Measurements from ENCODE around the gene NISCH.

Gene NISCH

DNA sequence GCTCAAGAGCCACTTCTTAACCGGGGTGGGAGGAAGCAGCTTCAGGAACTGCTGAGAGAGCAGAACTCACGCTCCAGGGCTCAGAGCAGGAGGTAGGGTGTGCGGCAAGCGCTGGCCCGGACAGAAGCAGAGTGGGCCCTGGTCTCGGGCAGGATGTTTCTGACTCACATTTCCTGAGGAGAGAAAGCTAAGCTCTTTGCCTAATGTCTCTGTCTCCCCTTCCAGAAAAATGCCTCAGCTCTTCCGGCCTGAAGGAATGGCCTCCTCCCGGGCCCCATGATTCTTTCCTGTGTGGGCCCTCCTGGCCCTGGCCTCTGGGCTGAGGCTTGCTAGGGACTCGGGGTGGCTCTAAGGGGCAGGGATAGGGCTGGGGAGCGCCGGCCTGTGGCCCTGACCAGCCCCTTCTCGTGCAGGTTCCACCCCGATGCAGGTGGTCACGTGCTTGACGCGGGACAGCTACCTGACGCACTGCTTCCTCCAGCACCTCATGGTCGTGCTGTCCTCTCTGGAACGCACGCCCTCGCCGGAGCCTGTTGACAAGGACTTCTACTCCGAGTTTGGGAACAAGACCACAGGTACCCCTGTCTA, 35.6 kb downstream of the NISCH start:
- no peak for DNase-seq (ENCODE audit: low spot score)

DNA sequence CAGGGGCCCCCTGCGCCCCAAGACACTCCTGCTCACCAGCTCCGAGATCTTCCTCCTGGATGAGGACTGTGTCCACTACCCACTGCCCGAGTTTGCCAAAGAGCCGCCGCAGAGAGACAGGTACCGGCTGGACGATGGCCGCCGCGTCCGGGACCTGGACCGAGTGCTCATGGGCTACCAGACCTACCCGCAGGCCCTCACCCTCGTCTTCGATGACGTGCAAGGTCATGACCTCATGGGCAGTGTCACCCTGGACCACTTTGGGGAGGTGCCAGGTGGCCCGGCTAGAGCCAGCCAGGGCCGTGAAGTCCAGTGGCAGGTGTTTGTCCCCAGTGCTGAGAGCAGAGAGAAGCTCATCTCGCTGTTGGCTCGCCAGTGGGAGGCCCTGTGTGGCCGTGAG, 36.7 kb downstream of the NISCH start:
- DNase-seq (ENCODE audit: low spot score), result no peak

DNA sequence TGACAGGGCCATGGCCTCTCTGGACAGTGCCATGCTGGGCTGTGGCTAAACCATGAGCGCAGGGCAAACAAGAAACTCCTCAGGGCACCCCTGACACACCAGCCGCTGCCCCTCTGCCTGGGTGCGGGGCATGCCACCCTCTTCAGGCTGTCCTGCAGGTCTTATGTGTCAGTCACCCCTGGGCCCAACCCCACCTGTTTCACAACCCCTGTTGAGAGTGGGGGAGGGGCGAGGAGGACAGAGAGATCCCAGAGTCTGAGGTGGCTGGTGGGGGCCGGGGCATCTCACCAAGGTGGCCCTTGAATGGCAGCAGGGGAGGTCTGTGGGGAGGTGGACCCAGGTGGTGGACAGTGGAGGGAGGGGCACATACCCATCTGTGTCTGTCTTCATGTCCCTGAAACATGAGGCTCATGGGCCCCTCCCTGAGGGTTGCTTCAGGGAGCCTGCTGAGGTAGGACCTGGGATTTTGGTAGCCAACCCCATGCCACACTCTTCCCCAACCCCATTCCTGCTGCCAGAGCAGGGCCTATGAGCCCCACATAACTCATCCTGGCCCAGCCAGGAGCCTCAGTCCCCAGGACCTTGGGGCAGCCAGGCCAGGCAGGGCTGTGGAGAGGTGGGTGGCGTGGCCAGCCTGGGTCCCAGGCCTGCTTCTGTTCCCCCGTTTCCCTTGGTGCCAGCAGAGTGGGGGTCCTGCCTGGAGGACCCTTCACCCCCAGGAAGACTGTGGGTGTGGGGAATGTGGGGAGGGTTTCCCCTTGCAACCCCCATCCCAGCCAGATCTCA, 38.0 kb downstream of the NISCH start:
- DNase-seq (ENCODE audit: low spot score), result no peak

DNA sequence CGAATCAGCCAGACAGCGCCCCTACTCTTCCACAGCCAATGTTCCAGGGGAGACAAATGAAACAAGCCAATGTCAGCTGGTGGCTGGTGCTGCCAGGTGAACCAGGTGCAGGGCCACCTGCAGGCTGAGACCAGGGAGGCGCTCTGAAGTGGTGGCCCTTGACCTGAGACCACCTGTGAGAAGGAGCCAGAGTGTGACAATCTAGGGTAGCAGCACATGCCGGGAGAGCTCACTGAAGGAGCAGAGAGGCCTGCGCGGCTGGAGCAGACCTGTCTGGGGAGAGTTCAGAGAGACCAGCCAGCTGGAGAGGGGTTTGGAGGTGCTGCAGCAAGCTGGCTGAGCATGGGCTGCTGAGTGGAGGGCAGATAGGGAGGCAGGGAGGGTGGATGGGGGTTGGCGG, 39.0 kb downstream of the NISCH start:
- DNase-seq (ENCODE audit: low spot score), result no peak

DNA sequence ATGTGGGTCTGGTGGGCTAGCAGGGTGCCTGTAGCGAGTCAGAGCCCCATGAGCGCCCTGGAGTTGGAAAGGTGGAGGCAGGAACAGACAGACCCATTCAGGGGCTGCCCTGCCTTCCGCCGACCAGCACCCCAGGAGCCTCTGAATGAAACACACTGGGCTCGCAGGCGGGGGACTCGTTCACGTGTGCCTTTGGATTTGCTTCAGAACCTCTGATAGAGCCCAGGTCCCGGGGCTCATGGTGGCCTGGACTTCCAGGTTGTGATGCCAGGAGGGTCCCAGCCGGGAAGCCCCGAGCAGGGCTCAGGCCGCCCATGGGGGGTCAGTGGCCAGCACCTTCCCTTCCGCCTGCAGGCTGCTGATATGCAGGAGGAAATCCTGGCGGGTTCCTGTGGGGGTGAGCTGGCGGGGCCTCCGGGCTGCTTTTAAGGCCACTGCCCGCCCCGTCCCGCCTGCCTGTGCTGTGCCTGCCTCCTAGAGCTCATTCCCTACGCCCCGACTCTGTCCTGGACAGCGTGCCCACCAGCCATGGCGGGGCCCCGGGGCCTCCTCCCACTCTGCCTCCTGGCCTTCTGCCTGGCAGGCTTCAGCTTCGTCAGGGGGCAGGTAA, 39.6 kb downstream of the NISCH start, which contains the start of gene STAB1:
Gene STAB1, plus strand, starts transcription at position 453 of the 610 bp plus-strand sequence. Its CDS starts 76 bp downstream, at position 529.
- no peak for DNase-seq (ENCODE audit: low spot score)

DNA sequence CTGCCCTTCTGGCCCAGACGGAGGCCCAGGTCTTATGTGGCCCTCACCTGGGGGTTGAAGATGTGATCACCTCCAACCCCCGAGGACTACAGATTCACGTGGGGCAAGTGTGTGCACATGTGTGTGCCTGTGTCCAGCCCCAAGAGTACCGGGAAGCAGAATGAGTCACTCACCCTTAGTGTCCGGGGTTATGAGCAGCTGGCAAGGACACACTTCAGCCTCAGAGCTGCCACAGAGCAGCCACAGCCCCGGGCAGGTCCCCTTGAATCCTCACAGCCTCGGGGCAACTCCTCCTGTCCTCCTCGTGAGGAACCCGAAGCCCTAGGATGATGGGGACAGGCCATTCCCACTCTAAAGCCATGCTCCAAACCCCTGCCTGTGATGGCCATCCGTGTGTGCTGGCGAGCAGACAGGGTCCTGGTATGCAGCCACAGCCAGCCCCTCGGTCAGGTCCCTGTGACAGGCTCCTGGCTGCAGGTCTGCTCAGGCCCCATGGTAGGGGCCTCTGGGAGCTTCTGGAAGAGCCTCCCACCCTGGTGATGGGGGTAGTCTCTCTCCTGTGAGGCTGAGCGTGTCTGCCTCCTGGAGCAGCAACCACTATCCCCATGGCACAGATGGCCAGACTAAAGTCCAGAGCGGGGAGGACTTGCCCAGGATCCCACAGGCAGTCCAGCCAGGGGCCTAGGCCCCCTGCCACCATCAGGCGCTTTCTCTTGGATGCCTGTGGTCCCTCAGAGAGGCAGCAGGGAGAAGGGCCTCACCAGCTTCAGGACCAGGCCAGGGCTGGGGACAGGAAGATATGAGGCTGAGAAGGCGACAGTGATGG, 40.6 kb downstream of the NISCH start:
- no peak for DNase-seq (ENCODE audit: low spot score)

DNA sequence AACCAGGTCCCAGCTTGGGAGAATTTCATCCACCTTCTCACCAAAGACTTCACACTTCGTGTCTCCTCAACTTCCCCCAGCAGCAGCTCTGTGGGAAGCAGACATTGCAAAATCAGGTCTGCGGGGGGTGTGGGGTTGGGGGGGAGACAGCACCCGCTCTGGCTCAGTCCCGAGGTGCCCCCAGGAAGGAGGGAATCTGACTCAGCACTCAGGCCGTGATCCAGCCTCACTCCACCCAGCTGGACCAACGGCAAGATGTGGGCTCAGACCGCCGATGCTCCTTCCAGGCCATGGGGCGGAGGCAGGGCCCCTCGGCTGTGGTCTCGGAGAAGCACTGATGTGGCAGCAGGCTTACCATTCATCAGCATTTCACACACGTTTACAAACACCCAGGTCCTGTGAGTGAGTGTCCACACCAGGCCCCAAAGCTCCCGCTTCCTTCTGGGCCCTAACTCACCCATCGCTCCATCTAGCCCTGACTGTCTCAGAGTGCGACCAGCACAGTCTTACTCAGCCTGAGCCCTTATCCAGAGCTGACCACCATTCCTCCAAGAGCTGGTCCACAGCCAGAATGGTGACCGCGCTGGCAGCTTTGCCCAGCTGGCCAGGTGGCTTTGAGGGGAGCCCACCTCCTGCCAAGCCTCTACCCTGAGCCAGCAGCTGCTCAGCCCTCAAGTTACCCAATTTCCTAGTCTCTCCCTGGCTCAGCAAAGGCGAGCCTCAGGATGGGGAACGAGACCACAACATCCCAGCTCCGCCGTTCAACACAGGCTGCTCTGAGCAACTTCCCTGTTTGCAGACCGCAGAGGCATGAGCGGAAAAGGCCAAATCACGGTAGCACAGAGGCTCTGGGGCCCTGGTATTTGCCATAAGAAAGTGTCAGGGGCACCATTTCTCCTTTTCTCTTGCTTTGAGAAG, 43.0 kb downstream of the NISCH start:
- no peak for DNase-seq (ENCODE audit: low spot score)

DNA sequence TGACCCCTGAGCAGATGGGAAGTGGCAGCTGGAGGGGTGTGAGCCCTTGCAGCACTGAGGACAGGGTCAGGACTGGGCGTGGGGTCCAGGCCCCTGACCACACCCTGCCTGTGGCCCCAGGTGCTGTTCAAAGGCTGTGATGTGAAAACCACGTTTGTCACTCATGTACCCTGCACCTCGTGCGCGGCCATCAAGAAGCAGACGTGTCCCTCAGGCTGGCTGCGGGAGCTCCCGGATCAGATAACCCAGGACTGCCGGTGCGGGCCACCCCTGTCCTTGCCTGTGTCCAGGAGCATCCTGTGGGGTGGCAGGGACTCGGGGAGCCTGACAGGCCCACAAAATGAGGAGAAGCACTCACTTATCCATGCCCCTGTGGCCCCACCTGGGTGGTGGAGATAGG, 45.6 kb downstream of the NISCH start:
- DNase-seq (ENCODE audit: low spot score), result no peak

DNA sequence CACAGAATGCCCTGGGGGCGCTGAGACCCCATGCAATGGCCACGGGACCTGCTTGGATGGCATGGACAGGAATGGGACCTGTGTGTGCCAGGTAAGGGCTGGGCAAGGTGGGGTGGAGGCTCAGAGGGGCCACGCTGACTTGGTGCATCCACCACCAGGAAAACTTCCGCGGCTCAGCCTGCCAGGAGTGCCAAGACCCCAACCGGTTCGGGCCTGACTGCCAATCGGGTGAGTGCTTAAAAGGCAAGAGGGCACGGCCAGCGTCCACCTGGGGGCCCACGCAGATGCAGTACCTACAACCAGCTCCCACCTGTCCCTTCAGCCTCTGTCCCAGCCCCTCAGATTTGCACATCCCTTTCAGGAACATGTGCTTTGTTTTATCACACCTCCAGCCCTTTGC, 46.6 kb downstream of the NISCH start:
- no peak for DNase-seq (ENCODE audit: low spot score)

DNA sequence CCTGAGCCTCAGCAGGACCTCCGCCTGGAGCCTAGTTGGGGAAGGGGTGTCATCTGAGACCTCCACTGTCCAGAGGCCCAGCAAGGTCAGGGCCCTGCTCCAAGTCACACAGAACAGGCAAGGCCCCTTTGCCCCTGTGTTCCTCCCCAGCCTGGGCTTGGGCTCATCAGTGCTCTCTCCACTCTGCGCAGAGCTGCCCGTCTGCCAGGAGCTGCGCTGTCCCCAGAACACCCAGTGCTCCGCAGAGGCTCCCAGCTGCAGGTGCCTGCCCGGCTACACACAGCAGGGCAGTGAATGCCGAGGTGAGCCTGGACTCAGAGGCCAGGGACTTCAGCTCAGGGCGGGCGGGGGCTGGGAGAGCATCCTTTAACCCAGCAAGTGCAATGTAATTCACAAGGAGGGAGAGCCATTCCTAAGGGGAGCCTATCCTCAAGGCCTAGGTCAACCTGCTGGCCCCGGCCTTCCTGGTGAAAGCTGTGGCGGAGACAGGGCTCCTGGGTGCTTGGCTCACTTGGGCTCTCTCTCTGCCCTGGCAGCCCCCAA, 47.5 kb downstream of the NISCH start:
- DNase-seq (ENCODE audit: low spot score), result no peak

DNA sequence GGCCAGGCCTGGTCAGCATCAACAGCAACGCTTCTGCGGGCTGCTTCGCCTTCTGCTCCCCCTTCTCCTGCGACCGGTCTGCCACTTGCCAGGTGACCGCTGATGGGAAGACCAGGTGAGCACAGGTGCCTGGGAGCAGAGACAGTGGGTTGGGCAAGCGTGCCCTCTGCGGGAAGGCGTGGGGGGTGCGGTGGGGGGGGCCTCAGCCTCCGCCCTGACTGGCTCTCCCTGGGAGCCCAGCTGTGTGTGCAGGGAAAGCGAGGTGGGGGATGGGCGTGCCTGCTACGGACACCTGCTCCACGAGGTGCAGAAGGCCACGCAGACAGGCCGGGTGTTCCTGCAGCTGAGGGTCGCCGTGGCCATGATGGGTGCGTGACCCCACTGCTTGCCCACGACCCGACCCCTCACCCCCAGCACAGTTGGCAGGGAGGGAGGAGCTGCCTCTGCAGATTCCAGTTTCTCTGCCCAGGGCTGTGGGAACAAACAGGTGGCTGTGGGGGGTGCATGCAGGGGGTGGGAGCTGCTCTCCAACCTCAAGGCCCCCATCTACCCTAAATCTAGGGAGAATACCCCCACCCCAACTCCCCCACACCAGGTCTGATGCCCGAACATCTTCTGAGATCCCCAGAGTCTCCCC, 48.5 kb downstream of the NISCH start:
- DNase-seq (ENCODE audit: low spot score), result no peak

DNA sequence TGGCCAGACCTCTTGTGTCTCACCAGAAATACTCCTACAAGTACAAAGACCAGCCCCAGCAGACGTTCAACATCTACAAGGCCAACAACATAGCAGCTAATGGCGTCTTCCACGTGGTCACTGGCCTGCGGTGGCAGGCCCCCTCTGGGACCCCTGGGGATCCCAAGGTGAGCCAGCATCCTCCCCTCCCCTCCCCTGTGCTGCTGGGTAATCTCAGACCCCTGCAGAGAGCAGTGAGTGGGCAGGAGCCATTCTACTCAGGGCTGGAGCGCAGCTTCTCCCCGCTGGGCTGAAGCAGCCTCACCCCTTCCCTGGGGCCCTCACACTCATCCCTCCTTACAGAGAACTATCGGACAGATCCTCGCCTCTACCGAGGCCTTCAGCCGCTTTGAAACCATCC, 49.6 kb downstream of the NISCH start:
- no peak for DNase-seq (ENCODE audit: low spot score)

DNA sequence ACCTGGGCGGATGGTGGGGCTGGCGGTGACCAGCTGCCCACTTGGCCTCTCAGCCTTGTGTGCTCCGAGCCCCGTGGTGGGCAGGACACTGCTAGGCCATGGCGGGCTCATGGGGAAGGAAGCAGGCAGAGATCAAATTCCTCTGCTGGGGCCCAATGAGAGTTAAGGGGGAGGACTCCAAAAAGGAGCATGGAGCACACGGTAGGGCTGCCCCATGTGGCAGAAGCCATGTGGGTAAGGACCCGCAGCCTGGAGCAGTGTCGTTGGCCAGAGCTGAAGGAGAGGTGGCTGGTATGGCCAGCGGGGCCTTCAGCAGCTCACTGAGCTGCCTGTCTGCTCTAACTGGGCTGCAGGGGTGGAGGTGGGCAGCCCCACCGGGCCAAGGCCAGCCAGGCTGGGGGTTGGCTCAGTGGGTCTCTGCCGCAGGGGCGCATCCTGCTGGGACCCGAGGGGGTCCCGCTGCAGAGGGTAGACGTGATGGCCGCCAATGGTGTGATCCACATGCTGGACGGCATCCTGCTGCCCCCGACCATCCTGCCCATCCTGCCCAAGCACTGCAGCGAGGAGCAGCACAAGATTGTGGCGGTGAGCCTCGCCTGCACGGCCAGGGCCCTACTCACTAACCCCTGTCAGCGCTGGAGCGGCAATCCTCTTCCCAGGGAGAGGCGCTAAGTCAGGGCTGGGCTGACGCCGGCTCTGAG, 51.0 kb downstream of the NISCH start:
- no peak for DNase-seq (ENCODE audit: low spot score)

DNA sequence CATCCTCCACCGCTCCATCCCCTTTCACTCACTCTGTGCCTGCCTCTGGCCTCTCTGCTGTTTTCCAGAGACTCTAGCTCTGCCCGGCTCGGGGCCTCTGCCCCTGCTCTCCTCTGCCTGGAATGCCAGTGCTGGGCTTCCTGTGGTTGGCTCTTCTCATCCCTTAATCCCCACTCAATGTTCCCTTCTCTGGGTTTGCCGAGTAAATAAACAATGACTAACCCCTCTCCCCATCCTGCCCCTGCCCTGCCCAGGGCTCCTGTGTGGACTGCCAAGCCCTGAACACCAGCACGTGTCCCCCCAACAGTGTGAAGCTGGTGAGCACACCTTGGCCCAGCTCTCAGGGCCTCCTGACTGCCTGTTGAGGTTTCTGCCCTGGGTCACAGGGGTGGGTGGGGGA, 52.0 kb downstream of the NISCH start:
- no peak for DNase-seq (ENCODE audit: low spot score)

DNA sequence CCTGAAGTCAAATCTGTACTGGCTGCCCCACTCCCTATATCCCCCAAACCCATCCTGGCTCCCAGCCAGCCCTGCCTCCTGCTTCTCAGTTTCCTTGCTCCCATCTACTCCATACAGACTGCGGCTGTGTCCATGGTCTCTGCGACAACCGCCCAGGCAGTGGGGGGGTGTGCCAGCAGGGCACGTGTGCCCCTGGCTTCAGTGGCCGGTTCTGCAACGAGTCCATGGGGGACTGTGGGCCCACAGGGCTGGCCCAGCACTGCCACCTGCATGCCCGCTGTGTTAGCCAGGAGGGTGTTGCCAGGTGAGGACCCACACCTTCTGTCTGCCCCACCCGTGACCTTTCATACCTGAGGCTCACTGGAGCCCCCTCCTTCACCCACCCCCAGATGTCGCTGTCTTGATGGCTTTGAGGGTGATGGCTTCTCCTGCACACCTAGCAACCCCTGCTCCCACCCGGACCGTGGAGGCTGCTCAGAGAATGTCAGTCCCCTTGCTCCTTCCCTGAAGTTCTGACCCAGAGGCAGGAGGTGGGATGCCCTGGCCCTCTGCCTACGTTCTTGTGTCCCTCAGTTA, 54.4 kb downstream of the NISCH start:
- DNase-seq (ENCODE audit: low spot score), result no peak

DNA sequence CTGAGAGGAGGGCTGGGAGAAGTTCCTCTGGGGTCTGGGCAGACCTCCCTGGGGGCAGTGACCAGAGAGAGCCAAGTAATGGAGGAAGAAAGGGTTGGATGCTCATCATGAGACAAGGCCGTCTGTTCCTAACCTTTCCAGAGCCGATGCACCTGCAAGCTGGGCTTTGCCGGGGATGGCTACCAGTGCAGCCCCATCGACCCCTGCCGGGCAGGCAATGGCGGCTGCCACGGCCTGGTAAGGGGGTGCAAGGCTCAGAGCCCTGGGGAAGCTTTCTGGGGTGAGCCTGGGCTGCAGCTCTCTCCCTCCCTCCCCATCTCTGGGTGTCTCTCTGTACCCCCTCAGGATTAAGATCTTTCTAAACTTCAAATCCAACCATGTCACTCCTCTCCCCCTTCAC, 56.1 kb downstream of the NISCH start:
- no peak for DNase-seq (ENCODE audit: low spot score)

DNA sequence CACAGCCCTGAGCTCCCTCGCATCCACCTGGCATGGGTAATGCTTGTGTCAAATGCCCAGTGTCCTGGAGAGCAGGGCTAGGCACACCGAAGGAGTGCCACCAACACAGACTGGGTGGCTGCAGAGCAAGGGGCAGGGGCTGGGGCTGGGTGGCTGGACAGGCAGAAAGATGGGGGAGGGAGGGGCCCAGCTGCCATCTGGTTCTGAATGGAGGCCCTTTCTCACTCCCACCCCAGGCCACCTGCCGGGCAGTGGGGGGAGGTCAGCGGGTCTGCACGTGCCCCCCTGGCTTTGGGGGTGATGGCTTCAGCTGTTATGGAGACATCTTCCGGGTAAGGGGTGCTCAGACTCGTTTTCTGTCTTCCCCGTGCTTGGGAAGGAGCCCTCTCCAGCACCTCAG, 56.7 kb downstream of the NISCH start:
- DNase-seq (ENCODE audit: low spot score), result no peak

DNA sequence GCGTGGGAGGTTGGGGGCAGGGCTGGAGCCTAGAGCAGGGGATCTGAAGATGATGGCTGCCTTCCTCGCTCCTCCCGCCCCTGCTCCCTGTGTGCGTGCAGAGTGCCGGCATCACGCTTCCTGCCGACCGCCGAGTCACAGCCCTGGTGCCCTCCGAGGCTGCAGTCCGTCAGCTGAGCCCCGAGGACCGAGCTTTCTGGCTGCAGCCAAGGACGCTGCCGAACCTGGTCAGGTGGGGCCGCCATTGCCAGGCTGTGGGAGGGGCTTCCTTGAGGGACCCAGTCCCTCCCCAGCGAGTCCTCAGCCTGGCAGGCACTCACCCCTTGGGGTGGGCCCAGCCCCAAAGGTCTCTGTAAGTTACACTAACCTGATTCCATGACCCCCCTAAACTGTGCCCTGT, 57.3 kb downstream of the NISCH start:
- no peak for DNase-seq (ENCODE audit: low spot score)

DNA sequence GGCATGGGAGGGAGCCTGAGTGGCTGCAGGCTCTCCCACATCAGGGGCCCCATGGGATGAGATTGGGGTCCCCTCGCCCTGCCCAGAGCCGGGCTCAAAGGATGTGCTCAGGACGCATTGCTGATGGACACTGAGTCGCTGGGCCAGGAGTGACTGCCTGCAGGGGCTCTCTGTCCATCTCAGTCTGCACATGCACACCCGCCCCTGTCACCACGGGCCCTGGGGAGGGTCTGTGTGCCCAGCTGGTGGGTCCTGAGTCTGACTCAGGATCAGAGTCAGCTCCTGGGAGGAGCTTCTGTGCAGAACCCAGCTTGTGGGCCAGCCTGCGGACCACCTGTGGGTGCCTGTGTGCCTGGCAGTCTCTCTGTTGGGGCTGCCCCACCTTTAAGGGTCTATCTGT, 57.9 kb downstream of the NISCH start:
- DNase-seq (ENCODE audit: low spot score), result no peak

DNA sequence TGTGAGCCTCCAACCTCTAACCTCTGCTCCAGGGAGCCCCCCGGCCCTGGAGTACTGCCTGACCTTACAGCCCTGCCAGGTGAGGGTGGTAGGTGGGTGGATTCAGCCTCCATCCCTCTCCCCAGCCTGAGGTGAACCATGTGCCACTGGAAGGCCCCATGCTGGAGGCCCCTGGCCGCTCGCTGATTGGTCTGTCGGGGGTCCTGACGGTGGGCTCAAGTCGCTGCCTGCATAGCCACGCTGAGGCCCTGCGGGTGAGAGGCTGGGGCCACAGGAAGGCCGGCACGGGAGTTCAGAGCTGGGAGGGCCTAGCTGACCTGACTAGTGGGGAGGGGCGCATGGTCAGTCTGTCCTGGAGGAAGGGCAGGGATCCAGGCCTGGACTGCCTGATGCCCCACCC, 59.2 kb downstream of the NISCH start:
- DNase-seq (ENCODE audit: low spot score), result no peak

Data from cerebellar cortex (tissue), 1 donor.